Measurements from ENCODE around the gene HOXA7. TPM values are rescaled to one million over a fixed set of nuclear protein-coding genes. Genes with fewer than 3 reads are reported as not detected.

The HOXA7 gene
- polyA plus RNA-seq, 1 of the 3 experiments (the other 2 are of a cell fraction) = not detected

GRCh38 chr7:27149842-27150567 is 6.5 kb downstream of the HOXA7 start (continued):
- no peak for TF ChIP-seq REST (IDR thresholded peaks at IDR 0.05; ENCODE audit: low read depth, low read length)

- no peak for DNase-seq
- peaks cover 100% of the 10 kb centered on the region for H3K27me3 ChIP-seq (ENCODE audit: insufficient read depth)
- peaks cover 4 to 10% of the 10 kb centered on the region in 2 experiments; a peak in 1 of 4 replicates for H3K4me1 ChIP-seq (ENCODE audit: control insufficient read depth in 1 of 2, insufficient read depth in 2 of 2, low read depth in 1 of 2, low read length in 1 of 2)
- no peaks in the 10 kb centered on the region for H3K9me2 ChIP-seq
- H3K36me3 ChIP-seq (replicated peaks in 1 of 2; ENCODE audit: control insufficient read depth in 1 of 2, insufficient read depth in 2 of 2, low read length in 1 of 2) = no peaks in the 10 kb centered on the region
- H3K9me3 ChIP-seq = no peaks in the 10 kb centered on the region
- H3K4me3 ChIP-seq (ENCODE audit: low read depth in 2 of 2, low read length in 1 of 2) = no peak overlapping the region
- H2AFZ ChIP-seq (ENCODE audit: low read depth) = no peak overlapping the region
- CTCF ChIA-PET = interaction anchor here (0.7 to 10.9 kb wide), 21 partner anchors 8 to 1058 kb away, joined by 3 to 270 read pairs (median 4); partner anchors contain the start of genes HOXA10, HOXA7 and HOXA9
- no peak overlapping the region for H3K27ac ChIP-seq (ENCODE audit: low read depth in 2 of 2, low read length in 1 of 2)
- H3K79me2 ChIP-seq (ENCODE audit: insufficient read depth) = no peaks in the 10 kb centered on the region
- H4K20me1 ChIP-seq (ENCODE audit: insufficient read depth) = peaks cover 3% of the 10 kb centered on the region; the same call in 1 of the 2 replicates
- POLR2A ChIA-PET = interaction anchor here (0.6 to 1.0 kb wide), 2 partner anchors 12 to 52 kb away, joined by 3 read pairs; no protein-coding TSS in a partner anchor
- H3K9ac ChIP-seq = no peak overlapping the region
- TF ChIP-seq CHD2 (IDR thresholded peaks at IDR 0.05; ENCODE audit: low read length, partially characterized antibody) = no peak
- TF ChIP-seq YY1 (IDR thresholded peaks at IDR 0.05; ENCODE audit: low read depth) = no peak
- TF ChIP-seq MEF2A (IDR thresholded peaks at IDR 0.05; ENCODE audit: borderline replicate concordance, low read depth) = no peak
- TF ChIP-seq MXI1 (IDR thresholded peaks at IDR 0.05; ENCODE audit: low read depth, low read length) = no peak
- peak; percentile 68; the same call in 1 of the 2 replicates for TF ChIP-seq EZH2phosphoT487 (IDR thresholded peaks at IDR 0.05; ENCODE audit: borderline replicate concordance, low read depth)
- H3K4me2 ChIP-seq = no peak overlapping the region
- 15% methylated on average over 18 of the region's 30 CpGs for WGBS (ENCODE audit: low lambda C conversion rate)
- H3F3A ChIP-seq (replicated peaks; ENCODE audit: insufficient read depth) = no peaks in the 10 kb centered on the region
Measured at GRCh38 chr7:27148756-27149641, 7.5 kb downstream of the HOXA7 start.

All from SK-N-SH (cell line).